Left ventricle myocardium superior (tissue), 1 donor: ENCODE results near the gene SAMM50. TPM values are rescaled to one million over a fixed set of nuclear protein-coding genes. Genes with fewer than 3 reads are reported as not detected.

ENCODE experiments used
- ATAC-seq: fragments of 200-7000 bp; cut with Tn5 transposase; one replicate; pipeline ENCODE4 v1.9.1; 2020; ENCODE audit warnings: mild to moderate bottlenecking, moderate library complexity
- DNase-seq: peaks from one replicate; pipeline ENCODE4 v3.0.0-alpha.2; 2020
- intact Hi-C: fragments of 100-400 bp; cut with micrococcal nuclease; formaldehyde crosslinking; loops from one replicate; pipeline ENCODE4 v1.11.0; 2022
- total RNA-seq: library from RNA; stranded (reverse); fragmentation: NEBNext Ultra II Directional; extraction: Animal tissue kit (Norgen Biotek cat#: 25700); gene quantifications from one replicate; pipeline ENCODE4 v1.2.1, GENCODE V29; 2021
- donor health status: DM: no; HTN: yes; CAD: no; lungs with severe emphysema.

Gene SAMM50
- total RNA-seq, 1 donor from 2014 or later, result 79.8 TPM

DNA sequence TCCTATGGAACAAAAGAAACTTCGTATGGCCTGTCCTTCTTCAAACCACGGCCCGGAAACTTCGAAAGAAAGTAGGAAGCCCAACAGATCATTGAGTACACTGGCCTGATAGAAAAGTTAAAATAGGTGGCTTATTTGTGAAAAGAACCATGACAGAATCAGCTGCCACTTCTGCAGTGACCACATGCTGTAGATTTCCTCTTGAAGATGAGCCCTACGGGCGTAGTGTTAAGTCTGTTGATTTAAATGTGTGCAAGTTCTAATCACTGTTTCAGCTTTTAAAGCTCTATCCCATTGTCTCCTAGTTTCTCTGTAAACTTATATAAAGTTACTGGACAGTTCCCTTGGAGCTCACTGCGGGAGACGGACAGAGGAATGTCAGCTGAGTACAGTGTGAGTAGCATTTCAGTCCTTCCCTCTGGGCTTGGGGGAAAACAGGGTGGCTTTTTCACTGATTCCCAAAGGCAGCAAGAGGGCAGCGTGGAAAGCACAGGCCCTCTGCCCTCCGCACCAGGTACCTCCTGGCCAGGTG lies 17.8 kb downstream of the SAMM50 start:
- intact Hi-C loops, result no loop called here
- DNase-seq (no peak), ATAC-seq (no peak)

GRCh38 chr22:43974028-43974545 lies 18.8 kb downstream of the SAMM50 start:
- DNase-seq (no peak), ATAC-seq (no peak)
- intact Hi-C loops, result no loop called here

GRCh38 chr22:43975041-43975440 lies 19.8 kb downstream of the SAMM50 start:
- intact Hi-C loops, result no loop called here
- ATAC-seq (no peak), DNase-seq (no peak)

GRCh38 chr22:43976861-43977795 lies 21.9 kb downstream of the SAMM50 start:
- intact Hi-C loops, result no loop called here
- ATAC-seq (no peak), DNase-seq (no peak)

DNA sequence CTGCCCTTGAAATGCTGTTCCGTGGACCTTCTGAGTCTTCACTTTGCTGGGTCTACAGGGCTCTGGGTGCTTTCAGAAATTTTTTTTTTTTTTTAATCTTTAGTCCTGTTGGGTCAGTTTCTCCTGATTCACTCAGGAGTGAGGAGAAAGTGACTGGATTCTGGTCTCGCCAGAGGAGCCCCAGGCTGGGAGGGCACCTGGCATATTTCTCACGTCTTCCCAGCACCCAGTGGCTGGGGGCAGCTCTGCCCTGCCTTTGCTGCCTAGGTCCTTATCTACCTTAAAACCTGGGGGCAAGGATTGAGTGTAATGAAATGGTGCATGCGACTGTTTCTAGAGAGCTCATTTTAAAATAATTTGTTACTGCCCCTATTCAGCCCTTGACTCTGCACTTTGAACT lies 23.3 kb downstream of the SAMM50 start:
- ATAC-seq (no peak), DNase-seq (no peak)
- intact Hi-C loops, result no loop called here

DNA sequence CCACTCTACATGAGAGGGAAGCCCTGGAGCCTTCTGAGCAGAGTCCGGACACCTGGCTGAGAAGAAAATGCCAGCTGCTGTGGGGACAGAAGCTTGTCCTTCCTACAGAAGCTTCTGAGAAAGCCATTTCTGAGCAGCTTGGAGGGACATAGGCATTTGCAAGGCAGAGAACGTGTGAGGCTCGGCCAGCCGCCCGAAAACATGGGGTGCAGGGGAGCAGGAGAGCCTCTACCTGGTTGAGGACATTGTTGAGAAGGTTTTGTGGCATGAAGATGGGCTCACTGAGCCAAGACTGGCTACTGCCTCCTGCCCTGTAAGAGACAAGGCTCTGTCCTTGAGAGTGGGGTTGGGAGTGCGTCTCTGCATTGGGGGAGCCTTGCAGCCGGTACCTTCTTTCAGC lies 25.3 kb downstream of the SAMM50 start:
- intact Hi-C loops, result no loop called here
- ATAC-seq (no peak), DNase-seq (no peak)

DNA sequence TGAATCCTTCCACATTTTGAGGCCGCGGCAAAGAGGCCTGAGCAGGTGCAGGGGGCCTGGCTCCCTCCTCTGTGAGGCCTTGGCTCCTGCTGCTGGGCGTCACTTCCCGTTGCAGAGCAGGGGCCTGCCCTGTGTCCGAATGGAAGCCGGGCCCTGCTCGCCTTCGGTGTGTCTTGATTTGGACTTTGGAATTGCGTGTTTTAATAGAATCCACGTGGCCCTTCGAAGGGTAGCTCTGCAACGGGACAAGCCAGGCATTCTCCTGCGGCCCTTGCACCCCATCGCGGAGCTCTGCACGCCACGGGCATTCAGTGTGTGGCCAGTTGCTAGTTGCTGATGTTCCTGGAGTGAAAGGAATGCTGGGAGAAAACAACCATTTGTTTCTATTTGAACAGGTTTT lies 25.8 kb downstream of the SAMM50 start:
- intact Hi-C loops, result no loop called here
- ATAC-seq (no peak), DNase-seq (no peak)

DNA sequence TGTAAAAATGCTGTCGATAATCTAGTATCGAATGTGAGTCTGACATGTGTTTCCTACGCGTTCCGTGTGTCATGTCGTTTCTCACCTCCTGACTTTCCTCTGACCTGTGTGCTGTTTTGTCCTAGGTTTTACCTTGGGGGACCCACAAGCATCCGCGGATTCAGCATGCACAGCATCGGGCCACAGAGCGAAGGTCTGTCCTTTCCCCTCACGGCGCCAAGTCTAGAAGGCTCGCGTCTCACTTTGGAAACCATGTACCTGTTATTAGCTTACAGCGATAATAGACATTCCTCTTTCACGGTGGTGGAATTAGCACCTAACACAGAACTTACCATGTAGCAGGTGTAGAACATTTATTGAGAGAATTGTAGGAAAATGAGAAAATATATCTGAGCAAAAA lies 28.6 kb downstream of the SAMM50 start:
- intact Hi-C loops, result no loop called here
- DNase-seq (no peak), ATAC-seq (no peak)

DNA sequence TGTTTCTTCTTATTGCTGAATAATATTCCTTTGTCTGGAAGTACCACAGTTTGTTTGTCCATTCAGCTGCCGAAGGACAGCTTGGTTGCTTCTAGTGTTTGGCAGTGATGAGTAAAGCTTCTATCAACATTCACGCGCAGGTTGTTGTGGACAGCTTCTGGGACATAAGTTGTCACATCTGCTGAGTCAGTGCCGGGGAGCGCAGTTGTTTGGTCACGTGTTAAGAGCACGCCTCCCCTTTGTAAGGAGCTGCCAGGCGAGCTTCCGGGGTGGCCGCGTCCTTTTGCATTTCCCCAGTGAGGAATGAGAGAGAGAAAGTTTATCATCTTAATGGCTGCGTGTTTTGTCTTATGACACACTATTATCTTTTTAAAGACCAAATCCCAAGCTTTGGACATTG lies 30.3 kb downstream of the SAMM50 start:
- intact Hi-C loops, result no loop called here
- ATAC-seq (no peak), DNase-seq (no peak)

DNA sequence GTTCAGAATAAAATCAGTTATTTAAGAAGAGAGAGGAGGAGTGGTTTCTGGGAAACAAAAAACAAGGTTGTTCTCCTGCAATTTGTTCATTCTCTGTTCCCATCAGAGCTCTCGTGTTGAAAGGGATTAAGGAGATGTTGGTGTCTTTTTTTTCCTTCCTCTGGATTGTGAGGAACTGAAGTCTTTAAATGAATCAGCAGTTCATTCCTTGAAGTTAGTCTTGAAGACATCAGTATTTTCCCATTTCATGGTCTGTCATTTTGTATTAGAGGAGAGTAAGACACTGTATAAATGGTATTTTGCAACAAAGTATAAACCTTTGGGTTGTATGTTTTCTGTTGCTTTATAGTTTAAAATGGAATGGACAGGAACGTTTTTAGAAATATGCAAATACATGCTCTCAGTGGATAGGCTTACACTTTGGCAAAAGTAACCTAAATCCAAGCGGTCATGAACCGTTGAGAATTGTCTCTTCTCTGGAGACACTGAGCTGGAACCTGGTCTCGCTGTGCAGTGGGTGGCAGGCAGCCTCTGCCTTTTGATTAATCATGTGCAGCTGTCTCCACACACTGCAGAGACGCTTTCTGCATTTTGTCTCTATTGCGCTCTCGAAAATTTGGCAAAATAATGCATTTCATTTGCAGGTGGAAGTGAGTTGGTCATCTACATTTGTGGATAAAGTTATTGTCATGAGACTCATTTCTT lies 33.0 kb downstream of the SAMM50 start:
- intact Hi-C loops, result no loop called here
- DNase-seq (no peak), ATAC-seq (no peak)

DNA sequence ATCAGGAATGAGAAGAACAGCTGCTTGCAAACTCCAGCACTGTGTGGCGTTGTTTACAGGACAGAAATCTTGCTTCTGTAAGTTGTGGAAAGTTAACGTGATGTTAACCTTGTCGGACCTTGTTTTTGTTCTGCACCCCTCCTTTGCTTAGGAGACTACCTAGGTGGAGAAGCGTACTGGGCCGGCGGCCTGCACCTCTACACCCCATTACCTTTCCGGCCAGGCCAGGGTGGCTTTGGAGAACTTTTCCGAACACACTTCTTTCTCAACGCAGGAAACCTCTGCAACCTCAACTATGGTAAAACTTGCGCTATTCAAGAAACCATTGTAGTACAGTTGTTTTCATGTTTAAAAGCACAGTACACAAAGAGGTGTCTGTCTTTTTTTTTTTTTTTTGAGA lies 33.7 kb downstream of the SAMM50 start:
- ATAC-seq (no peak), DNase-seq (no peak)
- intact Hi-C loops, result no loop called here

GRCh38 chr22:43990044-43990443 lies 34.8 kb downstream of the SAMM50 start:
- intact Hi-C loops, result loop anchor here (10.0 kb wide), 1 partner anchor 635 kb away; no protein-coding TSS in a partner anchor
- DNase-seq (no peak), ATAC-seq (no peak)

DNA sequence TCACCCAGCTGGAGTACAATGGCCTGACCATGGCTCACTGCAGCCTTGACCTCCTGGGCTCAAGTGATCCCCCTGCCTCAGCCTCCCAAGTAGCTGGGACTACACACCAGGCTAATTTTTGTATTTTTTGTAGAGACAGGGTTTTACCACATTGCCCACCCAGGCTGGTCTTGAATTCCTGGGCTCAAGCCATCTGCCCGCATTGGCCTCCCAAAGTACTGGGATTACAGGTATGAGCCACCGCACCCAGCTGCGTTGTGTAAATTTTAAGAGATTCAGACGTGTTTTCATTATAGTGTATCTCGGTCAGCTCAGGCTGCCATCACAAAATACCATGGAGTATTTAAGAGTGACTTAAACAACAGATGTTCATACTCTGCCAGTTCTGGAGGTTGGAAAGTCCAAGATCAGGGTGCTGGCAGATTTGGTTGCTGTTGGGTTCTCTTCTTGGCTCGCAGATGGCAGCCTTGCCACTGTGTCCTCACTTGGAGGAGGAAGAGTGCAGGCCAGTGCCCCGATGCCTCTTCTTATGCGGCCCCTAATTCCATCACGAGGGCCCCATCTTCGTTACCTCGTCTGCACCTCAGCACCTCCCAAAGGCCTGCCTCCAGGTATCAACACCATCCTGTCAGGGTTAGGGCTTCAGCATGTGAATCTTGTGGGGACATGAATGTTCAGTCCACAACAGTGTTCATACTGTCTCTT lies 36.2 kb downstream of the SAMM50 start:
- DNase-seq (no peak), ATAC-seq (no peak)
- intact Hi-C loops, result loop anchor here (10.0 kb wide), 1 partner anchor 633 kb away; no protein-coding TSS in a partner anchor

DNA sequence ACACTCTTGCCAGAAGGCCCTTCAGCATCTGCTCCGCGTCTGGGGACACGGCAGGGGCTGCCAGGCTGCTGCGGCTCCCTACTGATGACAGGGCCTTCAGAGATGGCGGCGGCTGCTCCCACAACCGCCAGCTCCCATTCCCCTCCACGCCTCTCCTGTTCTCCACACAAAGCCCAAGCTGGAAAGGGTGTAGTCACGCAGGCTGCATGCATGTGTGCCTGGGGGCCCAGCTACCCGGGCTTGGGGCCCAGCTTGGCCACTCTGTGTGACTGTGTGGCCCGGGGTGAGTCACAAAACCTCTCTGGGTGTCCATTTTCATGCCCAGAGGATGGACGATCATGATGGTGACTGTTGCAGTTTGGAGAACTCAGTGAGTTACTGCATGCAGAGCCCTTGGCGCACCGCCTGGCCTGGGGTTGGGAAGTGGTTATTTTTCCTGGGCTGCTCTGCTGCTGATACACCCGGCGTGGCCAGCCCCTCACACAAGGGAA lies 37.1 kb downstream of the SAMM50 start:
- ATAC-seq (no peak), DNase-seq (peak; percentile 46)
- intact Hi-C loops, result loop anchor here (10.0 kb wide), 1 partner anchor 632 kb away; no protein-coding TSS in a partner anchor

GRCh38 chr22:43993072-43993760 lies 38.0 kb downstream of the SAMM50 start:
- intact Hi-C loops, result loop anchor here (10.0 kb wide), 1 partner anchor 632 kb away; no protein-coding TSS in a partner anchor
- DNase-seq (peak; percentile 73), ATAC-seq (peak; percentile 71)

GRCh38 chr22:43994006-43994405 lies 38.8 kb downstream of the SAMM50 start:
- ATAC-seq (no peak), DNase-seq (no peak)
- intact Hi-C loops, result loop anchor here (10.0 kb wide), 1 partner anchor 631 kb away; no protein-coding TSS in a partner anchor

GRCh38 chr22:43994416-43994815 lies 39.2 kb downstream of the SAMM50 start:
- DNase-seq (no peak), ATAC-seq (no peak)
- intact Hi-C loops, result loop anchor here (10.0 kb wide), 1 partner anchor 630 kb away; no protein-coding TSS in a partner anchor

- intact Hi-C loops, result loop anchor here (5.0 to 10.0 kb wide), 2 partner anchors 87 to 630 kb away; no protein-coding TSS in a partner anchor
- DNase-seq (no peak), ATAC-seq (no peak)
Measured at GRCh38 chr22:43995057-43995685, 39.9 kb downstream of the SAMM50 start.
